Mesenchymal stem cell (in vitro differentiated cells and primary cell): Measurements from ENCODE around the gene CYP19A1.

Experiments used
- DNase-seq: peaks from one replicate; pipeline ENCODE4 v3.0.0-alpha.2; 2013
- H2AFZ ChIP-seq: one replicate; pipeline ENCODE4 v1.6.1; 2013; ENCODE audit warnings: low read depth, mild to moderate bottlenecking, control low read depth, inconsistent platforms, low read length, moderate library complexity
- H2AK5ac ChIP-seq: 2 replicates; pipeline ENCODE4 v1.6.1; 2013; ENCODE audit warnings: low read length, moderate library complexity, mild to moderate bottlenecking, inconsistent platforms; ENCODE audit not compliant: severe bottlenecking
- H2BK120ac ChIP-seq: one replicate; pipeline ENCODE4 v1.6.1; 2013; ENCODE audit warnings: low read depth, mild to moderate bottlenecking, inconsistent platforms, low read length, moderate library complexity
- H2BK12ac ChIP-seq, 2 experiments: one replicate each; pipeline ENCODE4 v1.6.1; 2013; ENCODE audit warnings: inconsistent platforms in 2 of 2, low read length in 2 of 2, mild to moderate bottlenecking in 2 of 2, moderate library complexity in 2 of 2, control low read depth in 1 of 2
- H2BK15ac ChIP-seq: one replicate; pipeline ENCODE4 v1.6.1; 2013; ENCODE audit warnings: mild to moderate bottlenecking, low read depth, inconsistent platforms; ENCODE audit not compliant: poor library complexity, severe bottlenecking
- H2BK5ac ChIP-seq: 2 replicates; pipeline ENCODE4 v1.6.1; 2013; ENCODE audit warnings: low read depth, mild to moderate bottlenecking, low read length, control low read depth, inconsistent platforms; ENCODE audit not compliant: poor library complexity, severe bottlenecking
- H3K14ac ChIP-seq, 2 experiments: one replicate each; pipeline ENCODE4 v1.6.1; 2013; ENCODE audit warnings: inconsistent platforms in 2 of 2, low read length in 2 of 2, control low read depth in 1 of 2, mild to moderate bottlenecking in 1 of 2, moderate library complexity in 1 of 2
- H3K18ac ChIP-seq, 2 experiments: one replicate each; pipeline ENCODE4 v1.6.1; 2013; ENCODE audit warnings: inconsistent platforms in 2 of 2, low read length in 2 of 2, control low read depth in 1 of 2, low read depth in 1 of 2, mild to moderate bottlenecking in 1 of 2
- H3K23ac ChIP-seq, 2 experiments: one replicate each; pipeline ENCODE4 v1.6.1; 2013; ENCODE audit warnings: inconsistent platforms in 2 of 2, low read length in 2 of 2, mild to moderate bottlenecking in 2 of 2, moderate library complexity in 2 of 2, control low read depth in 1 of 2
- H3K27ac ChIP-seq: 2 replicates; pipeline ENCODE4 v1.5.1; 2013; ENCODE audit warnings: mild to moderate bottlenecking, moderate library complexity, low read length, control low read depth, inconsistent platforms; ENCODE audit not compliant: poor library complexity, severe bottlenecking
- H3K27me3 ChIP-seq, 2 experiments: 2 replicates each; pipeline versions ENCODE4 v1.6.1 to v1.7.0; 2013; ENCODE audit warnings: low read length in 2 of 2, mild to moderate bottlenecking in 2 of 2, moderate library complexity in 2 of 2, control low read depth in 1 of 2, inconsistent platforms in 1 of 2; ENCODE audit not compliant: control insufficient read depth in 1 of 2, insufficient read depth in 1 of 2
- H3K36me3 ChIP-seq, 2 experiments: 2 replicates each; pipeline versions ENCODE4 v1.6.1 to v1.7.0; 2013; ENCODE audit warnings: low read length in 2 of 2, control low read depth in 1 of 2, inconsistent platforms in 1 of 2, low read depth in 1 of 2, mild to moderate bottlenecking in 1 of 2; ENCODE audit not compliant: insufficient read depth in 2 of 2, control insufficient read depth in 1 of 2
- H3K4ac ChIP-seq, 2 experiments: one replicate each; pipeline ENCODE4 v1.6.1; 2013; ENCODE audit warnings: inconsistent platforms in 2 of 2, low read length in 2 of 2, mild to moderate bottlenecking in 2 of 2, moderate library complexity in 2 of 2, control low read depth in 1 of 2, low read depth in 1 of 2
- H3K4me1 ChIP-seq: 2 replicates; pipeline ENCODE4 v1.6.1; 2013; ENCODE audit warnings: low read depth, low read length, control low read depth; ENCODE audit not compliant: control insufficient read depth, insufficient read depth
- H3K4me2 ChIP-seq: 2 replicates; pipeline ENCODE4 v1.6.1; 2013; ENCODE audit warnings: low read length, mild to moderate bottlenecking, inconsistent platforms; ENCODE audit not compliant: poor library complexity, severe bottlenecking
- H3K4me3 ChIP-seq, 2 experiments: 2 replicates each; pipeline versions ENCODE4 v1.5.1 to v1.7.0; 2013; ENCODE audit warnings: low read length in 2 of 2, mild to moderate bottlenecking in 2 of 2, control low read depth in 1 of 2, low read depth in 1 of 2; ENCODE audit not compliant: insufficient read depth in 1 of 2
- H3K79me1 ChIP-seq: replicated peaks from 2 replicates; pipeline ENCODE4 v1.6.1; 2013; ENCODE audit warnings: mild to moderate bottlenecking, control low read depth, low read length, inconsistent platforms; ENCODE audit not compliant: poor library complexity, severe bottlenecking
- H3K9ac ChIP-seq: 2 replicates; pipeline ENCODE4 v1.7.0; 2013; ENCODE audit warnings: mild to moderate bottlenecking, low read length, moderate library complexity
- H3K9me3 ChIP-seq: 2 replicates; pipeline ENCODE4 v1.7.0; 2013; ENCODE audit warnings: mild to moderate bottlenecking, low read length; ENCODE audit not compliant: control insufficient read depth
- H4K8ac ChIP-seq: one replicate; pipeline ENCODE4 v1.6.1; 2013; ENCODE audit warnings: inconsistent platforms, mild to moderate bottlenecking, low read length, moderate library complexity
- H4K91ac ChIP-seq: one replicate; pipeline ENCODE4 v1.6.1; 2013; ENCODE audit warnings: mild to moderate bottlenecking, low read length, inconsistent platforms
- WGBS: methylation state at CpG from one replicate; pipeline ENCODE4 v1.1.7; 2013; ENCODE audit warnings: mixed read lengths; 5-methylcytosine and 5-hydroxymethylcytosine counted together

CYP19A1 gene

GRCh38 chr15:51299187-51300015 lies 39.0 kb downstream of the CYP19A1 start:
- no peak overlapping the region for H2BK15ac ChIP-seq
- no peak overlapping the region for H3K18ac ChIP-seq
- no peaks in the 10 kb centered on the region for H3K79me1 ChIP-seq
- no peak overlapping the region for H3K14ac ChIP-seq
- H3K4me2 ChIP-seq, result no peak overlapping the region
- no peaks in the 10 kb centered on the region for H3K9me3 ChIP-seq
- H2BK120ac ChIP-seq, result no peak overlapping the region
- no peaks in the 10 kb centered on the region for H3K36me3 ChIP-seq
- peaks cover 9 to 23% of the 10 kb centered on the region in 2 experiments for H3K27me3 ChIP-seq
- H2AFZ ChIP-seq, result no peak overlapping the region
- H2BK5ac ChIP-seq, result no peak overlapping the region
- no peak overlapping the region for H4K8ac ChIP-seq
- 75% methylated on average over 5 of the region's 5 CpGs for WGBS
- no peak overlapping the region for H3K27ac ChIP-seq
- H3K9ac ChIP-seq, result no peak overlapping the region
- no peak overlapping the region for H3K23ac ChIP-seq
- no peak overlapping the region for H2AK5ac ChIP-seq
- H3K4me3 ChIP-seq, result no peak overlapping the region
- no peak overlapping the region for H4K91ac ChIP-seq
- H3K4me1 ChIP-seq, result no peaks in the 10 kb centered on the region
- no peak overlapping the region for H2BK12ac ChIP-seq
- no peak overlapping the region for H3K4ac ChIP-seq
- DNase-seq, result no peak

GRCh38 chr15:51298620-51299019 lies 39.8 kb downstream of the CYP19A1 start:
- WGBS, result 53% methylated on average over 2 of the region's 2 CpGs
- H2BK5ac ChIP-seq, result no peak overlapping the region

GRCh38 chr15:51290720-51291119 lies 47.7 kb downstream of the CYP19A1 start:
- peaks cover 22 to 24% of the 10 kb centered on the region in 2 experiments for H3K27me3 ChIP-seq
- H3K4me2 ChIP-seq, result no peak overlapping the region
- no peak overlapping the region for H2AK5ac ChIP-seq
- no peaks in the 10 kb centered on the region for H3K9me3 ChIP-seq
- H3K18ac ChIP-seq, result no peak overlapping the region
- no peak overlapping the region for H3K23ac ChIP-seq
- WGBS, result 77% methylated on average over 4 of the region's 4 CpGs
- no peak for DNase-seq
- no peak overlapping the region for H4K8ac ChIP-seq
- H3K36me3 ChIP-seq, result no peaks in the 10 kb centered on the region
- H3K27ac ChIP-seq, result no peak overlapping the region
- no peak overlapping the region for H2BK120ac ChIP-seq
- no peaks in the 10 kb centered on the region for H3K4me1 ChIP-seq
- H3K4ac ChIP-seq, result no peak overlapping the region
- no peak overlapping the region for H3K4me3 ChIP-seq
- no peak overlapping the region for H2BK12ac ChIP-seq
- no peak overlapping the region for H2AFZ ChIP-seq
- no peak overlapping the region for H2BK15ac ChIP-seq
- H3K14ac ChIP-seq, result no peak overlapping the region
- H2BK5ac ChIP-seq, result no peak overlapping the region
- H3K79me1 ChIP-seq, result no peaks in the 10 kb centered on the region
- H4K91ac ChIP-seq, result no peak overlapping the region
- no peak overlapping the region for H3K9ac ChIP-seq

More at GRCh38 chr15:51298620-51299019, 39.8 kb downstream of the CYP19A1 start:
- H3K14ac ChIP-seq, result no peak overlapping the region
- peaks cover 6 to 23% of the 10 kb centered on the region in 2 experiments for H3K27me3 ChIP-seq
- no peak overlapping the region for H2AK5ac ChIP-seq
- H3K4ac ChIP-seq, result no peak overlapping the region
- no peak overlapping the region for H3K23ac ChIP-seq
- no peak overlapping the region for H2BK120ac ChIP-seq
- H2AFZ ChIP-seq, result no peak overlapping the region
- no peak overlapping the region for H3K27ac ChIP-seq
- no peaks in the 10 kb centered on the region for H3K79me1 ChIP-seq
- H2BK12ac ChIP-seq, result no peak overlapping the region
- H2BK15ac ChIP-seq, result no peak overlapping the region
- H4K8ac ChIP-seq, result no peak overlapping the region
- no peaks in the 10 kb centered on the region for H3K36me3 ChIP-seq
- no peaks in the 10 kb centered on the region for H3K4me1 ChIP-seq
- no peaks in the 10 kb centered on the region for H3K9me3 ChIP-seq
- no peak overlapping the region for H3K18ac ChIP-seq
- H3K4me2 ChIP-seq, result no peak overlapping the region
- DNase-seq, result no peak
- H3K4me3 ChIP-seq, result no peak overlapping the region
- no peak overlapping the region for H3K9ac ChIP-seq
- H4K91ac ChIP-seq, result no peak overlapping the region

- H3K4ac ChIP-seq, result no peak overlapping the region
- H2BK15ac ChIP-seq, result no peak overlapping the region
- peak overlapping the region in 1 of 2 experiments; percentile 6 for H3K14ac ChIP-seq
- no peak overlapping the region for H3K4me2 ChIP-seq
- H3K23ac ChIP-seq, result no peak overlapping the region
- H3K79me1 ChIP-seq, result no peaks in the 10 kb centered on the region
- no peak overlapping the region for H2AFZ ChIP-seq
- DNase-seq, result no peak
- H3K9me3 ChIP-seq, result no peaks in the 10 kb centered on the region
- no peak overlapping the region for H3K18ac ChIP-seq
- 50% methylated on average over 1 of the region's 1 CpG for WGBS
- no peak overlapping the region for H2BK5ac ChIP-seq
- H2AK5ac ChIP-seq, result no peak overlapping the region
- H2BK12ac ChIP-seq, result no peak overlapping the region
- H3K4me1 ChIP-seq, result no peaks in the 10 kb centered on the region
- no peak overlapping the region for H4K91ac ChIP-seq
- no peaks in the 10 kb centered on the region for H3K36me3 ChIP-seq
- peaks cover 18 to 26% of the 10 kb centered on the region in 2 experiments for H3K27me3 ChIP-seq
- no peak overlapping the region for H3K4me3 ChIP-seq
- H4K8ac ChIP-seq, result no peak overlapping the region
- no peak overlapping the region for H3K27ac ChIP-seq
- no peak overlapping the region for H2BK120ac ChIP-seq
- no peak overlapping the region for H3K9ac ChIP-seq
Observed at GRCh38 chr15:51289290-51289689, 49.1 kb downstream of the CYP19A1 start.
